ENCODE measurements around the gene GSDME. TPM values are rescaled to one million over a fixed set of nuclear protein-coding genes. Genes with fewer than 3 reads are reported as not detected.

The GSDME gene
- total RNA-seq, 2 experiments from 2014 or later: 2.9 to 3.0 TPM

- no peak for DNase-seq
- H3K4me1 Mint-ChIP-seq (ENCODE audit: low read depth): peaks cover 1% of the 10 kb centered on the region
- ChIA-PET POLR2A (no interaction called here), CTCF (interaction anchor here (0.6 kb wide), 1 partner anchor 12 kb away, joined by 3 read pairs; no protein-coding TSS in a partner anchor)
- no peak for ATAC-seq
- no peaks in the 10 kb centered on the region for H3K27me3 Mint-ChIP-seq (ENCODE audit: low read depth)
- H3K36me3 Mint-ChIP-seq (ENCODE audit: low read depth): peaks cover 5% of the 10 kb centered on the region
- H3K4me3 Mint-ChIP-seq: no peak overlapping the region
- no peaks in the 10 kb centered on the region for H3K9me3 Mint-ChIP-seq (ENCODE audit: insufficient read depth)
- no peak overlapping the region for H3K27ac Mint-ChIP-seq
These were observed 67.0 kb downstream of the GSDME start for GRCh38 chr7:24690251-24690650.

GRCh38 chr7:24685708-24686107, 71.6 kb downstream of the GSDME start:
- H3K9me3 Mint-ChIP-seq (ENCODE audit: insufficient read depth): no peaks in the 10 kb centered on the region
- peaks cover 8% of the 10 kb centered on the region for H3K36me3 Mint-ChIP-seq (ENCODE audit: low read depth)
- ChIA-PET POLR2A (no interaction called here), CTCF (interaction anchor here (0.6 to 1.1 kb wide), 2 partner anchors 30 to 1516 kb away, joined by 3 read pairs; no protein-coding TSS in a partner anchor)
- no peaks in the 10 kb centered on the region for H3K27me3 Mint-ChIP-seq (ENCODE audit: low read depth)
- H3K27ac Mint-ChIP-seq: no peak overlapping the region
- H3K4me3 Mint-ChIP-seq: no peak overlapping the region
- H3K4me1 Mint-ChIP-seq (ENCODE audit: low read depth): peaks cover 2% of the 10 kb centered on the region
- no peak for ATAC-seq
- DNase-seq: no peak

GRCh38 chr7:24670782-24671181, 86.5 kb downstream of the GSDME start:
- H3K27ac Mint-ChIP-seq: no peak overlapping the region
- no peaks in the 10 kb centered on the region for H3K4me1 Mint-ChIP-seq (ENCODE audit: low read depth)
- no peaks in the 10 kb centered on the region for H3K9me3 Mint-ChIP-seq (ENCODE audit: insufficient read depth)
- ATAC-seq (no peak), DNase-seq (no peak)
- H3K36me3 Mint-ChIP-seq (ENCODE audit: low read depth): no peaks in the 10 kb centered on the region
- CTCF ChIA-PET: interaction anchor here (1.0 kb wide), 1 partner anchor 94 kb away, joined by 3 read pairs; no protein-coding TSS in a partner anchor
- H3K27me3 Mint-ChIP-seq (ENCODE audit: low read depth): no peaks in the 10 kb centered on the region
- POLR2A ChIA-PET: no interaction called here
- H3K4me3 Mint-ChIP-seq: no peak overlapping the region

- ATAC-seq: no peak
- CTCF ChIA-PET: interaction anchor here (1.0 to 1.1 kb wide), 3 partner anchors 76 to 93 kb away, joined by 3 read pairs; no protein-coding TSS in a partner anchor
- POLR2A ChIA-PET: no interaction called here
- Mint-ChIP-seq H3K4me3 (no peak overlapping the region), H3K27me3 (ENCODE audit: low read depth) (no peaks in the 10 kb centered on the region), H3K36me3 (ENCODE audit: low read depth) (no peaks in the 10 kb centered on the region), H3K4me1 (ENCODE audit: low read depth) (no peaks in the 10 kb centered on the region), H3K9me3 (ENCODE audit: insufficient read depth) (no peaks in the 10 kb centered on the region), H3K27ac (no peak overlapping the region)
- DNase-seq: no peak
These were observed 87.2 kb downstream of the GSDME start for GRCh38 chr7:24669971-24670591.

GRCh38 chr7:24668927-24669635, 88.2 kb downstream of the GSDME start:
- no peak overlapping the region for H3K27ac Mint-ChIP-seq
- CTCF ChIA-PET: interaction anchor here (0.9 to 1.5 kb wide), 4 partner anchors 46 to 81 kb away, joined by 3 to 6 read pairs (median 3); no protein-coding TSS in a partner anchor
- no peaks in the 10 kb centered on the region for H3K9me3 Mint-ChIP-seq (ENCODE audit: insufficient read depth)
- no peaks in the 10 kb centered on the region for H3K4me1 Mint-ChIP-seq (ENCODE audit: low read depth)
- DNase-seq (no peak), ATAC-seq (no peak)
- H3K36me3 Mint-ChIP-seq (ENCODE audit: low read depth): no peaks in the 10 kb centered on the region
- POLR2A ChIA-PET: no interaction called here
- no peaks in the 10 kb centered on the region for H3K27me3 Mint-ChIP-seq (ENCODE audit: low read depth)
- no peak overlapping the region for H3K4me3 Mint-ChIP-seq

- no peak for ATAC-seq
- CTCF ChIA-PET: interaction anchor here (0.7 to 4.4 kb wide), 29 partner anchors 8 to 803 kb away, joined by 3 to 32 read pairs (median 4); partner anchors contain the start of gene PALS2
These were observed 91.5 kb downstream of the GSDME start for GRCh38 chr7:24665564-24666294.

GRCh38 chr7:24660546-24660945, 96.7 kb downstream of the GSDME start:
- no peak overlapping the region for H3K27ac Mint-ChIP-seq
- no peak for ATAC-seq
- H3K9me3 Mint-ChIP-seq (ENCODE audit: insufficient read depth): no peaks in the 10 kb centered on the region
- POLR2A ChIA-PET: no interaction called here
- H3K27me3 Mint-ChIP-seq (ENCODE audit: low read depth): no peaks in the 10 kb centered on the region
- H3K4me3 Mint-ChIP-seq: no peak overlapping the region
- no peak for DNase-seq
- no peaks in the 10 kb centered on the region for H3K4me1 Mint-ChIP-seq (ENCODE audit: low read depth)
- H3K36me3 Mint-ChIP-seq (ENCODE audit: low read depth): peaks cover 6% of the 10 kb centered on the region
- CTCF ChIA-PET: interaction anchor here (1.3 to 1.8 kb wide), 2 partner anchors 72 to 371 kb away, joined by 3 to 5 read pairs; no protein-coding TSS in a partner anchor

More at GRCh38 chr7:24665564-24666294, 91.5 kb downstream of the GSDME start:
- POLR2A ChIA-PET: no interaction called here
- Mint-ChIP-seq H3K4me1 (ENCODE audit: low read depth) (no peaks in the 10 kb centered on the region), H3K9me3 (ENCODE audit: insufficient read depth) (no peaks in the 10 kb centered on the region), H3K36me3 (ENCODE audit: low read depth) (no peaks in the 10 kb centered on the region), H3K27me3 (ENCODE audit: low read depth) (no peaks in the 10 kb centered on the region), H3K27ac (no peak overlapping the region), H3K4me3 (no peak overlapping the region)
- DNase-seq: peak; percentile 62

- ChIA-PET CTCF (interaction anchor here (1.8 kb wide), 1 partner anchor 71 kb away, joined by 5 read pairs; no protein-coding TSS in a partner anchor), POLR2A (no interaction called here)
- DNase-seq (no peak), ATAC-seq (no peak)
- no peak overlapping the region for H3K27ac Mint-ChIP-seq
- peaks cover 6% of the 10 kb centered on the region for H3K36me3 Mint-ChIP-seq (ENCODE audit: low read depth)
- H3K27me3 Mint-ChIP-seq (ENCODE audit: low read depth): no peaks in the 10 kb centered on the region
- H3K4me1 Mint-ChIP-seq (ENCODE audit: low read depth): no peaks in the 10 kb centered on the region
- no peaks in the 10 kb centered on the region for H3K9me3 Mint-ChIP-seq (ENCODE audit: insufficient read depth)
- no peak overlapping the region for H3K4me3 Mint-ChIP-seq
These were observed 97.8 kb downstream of the GSDME start for GRCh38 chr7:24659505-24659904.

- Mint-ChIP-seq H3K27me3 (ENCODE audit: low read depth) (no peaks in the 10 kb centered on the region), H3K4me3 (no peak overlapping the region), H3K36me3 (ENCODE audit: low read depth) (peaks cover 6% of the 10 kb centered on the region), H3K4me1 (ENCODE audit: low read depth) (peaks cover 4% of the 10 kb centered on the region), H3K9me3 (ENCODE audit: insufficient read depth) (no peaks in the 10 kb centered on the region), H3K27ac (no peak overlapping the region)
- CTCF ChIA-PET: no interaction called here
- POLR2A ChIA-PET: no interaction called here
- DNase-seq (no peak), ATAC-seq (no peak)
These were observed 99.3 kb downstream of the GSDME start for GRCh38 chr7:24657980-24658379.

- no peaks in the 10 kb centered on the region for H3K27me3 Mint-ChIP-seq (ENCODE audit: low read depth)
These were observed 100.7 kb downstream of the GSDME start for GRCh38 chr7:24656608-24657007.

GRCh38 chr7:24654305-24654704, 103.0 kb downstream of the GSDME start:
- Mint-ChIP-seq H3K9me3 (ENCODE audit: insufficient read depth) (no peaks in the 10 kb centered on the region), H3K27me3 (ENCODE audit: low read depth) (no peaks in the 10 kb centered on the region), H3K4me3 (no peak overlapping the region), H3K27ac (no peak overlapping the region), H3K4me1 (ENCODE audit: low read depth) (peaks cover 9% of the 10 kb centered on the region), H3K36me3 (ENCODE audit: low read depth) (peaks cover 5% of the 10 kb centered on the region)
- CTCF ChIA-PET: interaction anchor here (1.2 to 1.5 kb wide), 2 partner anchors 12 to 77 kb away, joined by 4 to 5 read pairs; no protein-coding TSS in a partner anchor
- no peak for DNase-seq
- POLR2A ChIA-PET: no interaction called here
- no peak for ATAC-seq

More at GRCh38 chr7:24656608-24657007, 100.7 kb downstream of the GSDME start:
- ChIA-PET POLR2A (no interaction called here), CTCF (interaction anchor here (0.7 to 2.3 kb wide), 2 partner anchors 9 to 74 kb away, joined by 3 to 12 read pairs; no protein-coding TSS in a partner anchor)
- no peaks in the 10 kb centered on the region for H3K9me3 Mint-ChIP-seq (ENCODE audit: insufficient read depth)
- peaks cover 6% of the 10 kb centered on the region for H3K36me3 Mint-ChIP-seq (ENCODE audit: low read depth)
- DNase-seq (no peak), ATAC-seq (no peak)
- no peak overlapping the region for H3K4me3 Mint-ChIP-seq
- peaks cover 9% of the 10 kb centered on the region for H3K4me1 Mint-ChIP-seq (ENCODE audit: low read depth)
- H3K27ac Mint-ChIP-seq: no peak overlapping the region
